ENCODE data around the gene OPN1MW3.

DNA sequence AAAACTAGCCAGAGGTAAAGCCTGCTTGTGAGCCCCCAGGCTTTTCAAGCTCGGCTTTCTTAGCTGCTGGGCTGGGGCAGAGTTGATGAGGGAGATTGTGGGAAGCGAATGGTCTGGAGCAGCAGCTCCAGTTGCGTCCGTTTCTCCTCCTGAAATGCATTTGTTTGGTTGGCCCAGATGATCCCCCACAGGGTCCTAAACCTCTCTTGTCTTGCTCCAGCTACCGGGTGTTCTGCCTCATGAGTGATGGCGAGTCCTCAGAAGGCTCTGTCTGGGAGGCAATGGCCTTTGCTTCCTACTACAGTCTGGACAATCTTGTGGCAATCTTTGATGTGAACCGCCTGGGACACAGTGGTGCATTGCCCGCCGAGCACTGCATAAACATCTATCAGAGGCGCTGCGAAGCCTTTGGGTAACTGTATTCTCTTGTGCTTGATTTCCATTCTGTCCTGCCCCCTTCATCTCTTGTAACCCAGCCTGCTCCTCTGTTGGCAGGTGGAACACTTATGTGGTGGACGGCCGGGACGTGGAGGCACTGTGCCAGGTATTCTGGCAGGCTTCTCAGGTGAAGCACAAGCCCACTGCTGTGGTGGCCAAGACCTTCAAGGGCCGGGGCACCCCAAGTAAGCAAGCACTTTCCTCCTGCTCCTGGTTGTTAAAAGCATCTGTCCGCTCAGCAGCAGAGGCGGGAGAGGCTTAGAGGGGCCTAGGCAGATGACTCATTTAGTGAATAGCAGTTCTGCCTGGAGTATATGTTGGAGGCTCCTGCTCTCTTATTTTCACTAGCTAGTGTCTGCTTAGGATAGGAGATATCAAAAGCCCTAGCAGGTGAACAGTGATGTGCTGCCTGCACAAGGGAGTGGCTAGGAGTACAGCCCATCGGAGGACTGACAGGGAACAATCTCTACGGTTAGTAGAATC is 53.5 kb downstream of the OPN1MW3 start:
- TF ChIP-seq, protein P1, sequence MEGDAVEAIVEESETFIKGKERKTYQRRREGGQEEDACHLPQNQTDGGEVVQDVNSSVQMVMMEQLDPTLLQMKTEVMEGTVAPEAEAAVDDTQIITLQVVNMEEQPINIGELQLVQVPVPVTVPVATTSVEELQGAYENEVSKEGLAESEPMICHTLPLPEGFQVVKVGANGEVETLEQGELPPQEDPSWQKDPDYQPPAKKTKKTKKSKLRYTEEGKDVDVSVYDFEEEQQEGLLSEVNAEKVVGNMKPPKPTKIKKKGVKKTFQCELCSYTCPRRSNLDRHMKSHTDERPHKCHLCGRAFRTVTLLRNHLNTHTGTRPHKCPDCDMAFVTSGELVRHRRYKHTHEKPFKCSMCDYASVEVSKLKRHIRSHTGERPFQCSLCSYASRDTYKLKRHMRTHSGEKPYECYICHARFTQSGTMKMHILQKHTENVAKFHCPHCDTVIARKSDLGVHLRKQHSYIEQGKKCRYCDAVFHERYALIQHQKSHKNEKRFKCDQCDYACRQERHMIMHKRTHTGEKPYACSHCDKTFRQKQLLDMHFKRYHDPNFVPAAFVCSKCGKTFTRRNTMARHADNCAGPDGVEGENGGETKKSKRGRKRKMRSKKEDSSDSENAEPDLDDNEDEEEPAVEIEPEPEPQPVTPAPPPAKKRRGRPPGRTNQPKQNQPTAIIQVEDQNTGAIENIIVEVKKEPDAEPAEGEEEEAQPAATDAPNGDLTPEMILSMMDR (conservative IDR thresholded peaks at IDR 0.05): no peak
- TF ChIP-seq ZFX (IDR thresholded peaks at IDR 0.05): no peak

Data from C4-2B (cell line).